H9 (cell line): Measurements from ENCODE around the gene PNMA8C. TPM values are rescaled to one million over a fixed set of nuclear protein-coding genes. Genes with fewer than 3 reads are reported as not detected.

Experiments
- DNase-seq: peaks from one replicate; pipeline ENCODE4 v3.0.0-alpha.2; 2017
- H2AFZ ChIP-seq: one replicate; pipeline ENCODE4 v1.6.1; 2013; ENCODE audit warnings: mild to moderate bottlenecking, low read length, control low read depth, moderate library complexity
- H2AK5ac ChIP-seq: 2 replicates; pipeline ENCODE4 v1.6.1; 2013; ENCODE audit warnings: low read length, control low read depth, mixed read lengths; ENCODE audit not compliant: insufficient read length
- H2BK120ac ChIP-seq: one replicate; pipeline ENCODE4 v1.6.1; 2013; ENCODE audit warnings: low read depth, mild to moderate bottlenecking, low read length, control low read depth, inconsistent platforms; ENCODE audit not compliant: poor library complexity, severe bottlenecking
- H2BK12ac ChIP-seq: 2 replicates; pipeline ENCODE4 v1.6.1; 2013; ENCODE audit warnings: low read length, control low read depth, mixed read lengths, low read depth; ENCODE audit not compliant: insufficient read length
- H2BK15ac ChIP-seq: 2 replicates; pipeline ENCODE4 v1.6.1; 2013; ENCODE audit warnings: low read depth, low read length, control low read depth
- H2BK20ac ChIP-seq: one replicate; pipeline ENCODE4 v1.6.1; 2013; ENCODE audit warnings: low read depth, mild to moderate bottlenecking, low read length, control low read depth, inconsistent platforms; ENCODE audit not compliant: poor library complexity, severe bottlenecking
- H2BK5ac ChIP-seq: 2 replicates; pipeline ENCODE4 v1.6.1; 2013; ENCODE audit warnings: low read length, control low read depth, mixed read lengths; ENCODE audit not compliant: insufficient read length
- H3K14ac ChIP-seq: 2 replicates; pipeline ENCODE4 v1.6.1; 2013; ENCODE audit warnings: low read length, control low read depth; ENCODE audit not compliant: insufficient read depth
- H3K18ac ChIP-seq: 2 replicates; pipeline ENCODE4 v1.6.1; 2013; ENCODE audit warnings: low read depth, mild to moderate bottlenecking, mixed read lengths, low read length, control low read depth; ENCODE audit not compliant: insufficient read length
- H3K23ac ChIP-seq: 2 replicates; pipeline ENCODE4 v1.6.1; 2013; ENCODE audit warnings: low read length, control low read depth, mixed read lengths, low read depth; ENCODE audit not compliant: insufficient read length
- H3K23me2 ChIP-seq: 2 replicates; pipeline ENCODE4 v1.6.1; 2013; ENCODE audit warnings: low read depth, mild to moderate bottlenecking, mixed read lengths, low read length, control low read depth; ENCODE audit not compliant: insufficient read length, poor library complexity, severe bottlenecking
- H3K27ac ChIP-seq: 2 replicates; pipeline ENCODE4 v1.5.1; 2013; ENCODE audit warnings: low read length, control low read depth, mixed read lengths, low read depth; ENCODE audit not compliant: insufficient read length
- H3K27me3 ChIP-seq: 2 replicates; pipeline ENCODE4 v1.6.1; 2013; ENCODE audit warnings: low read length, control low read depth, inconsistent platforms; ENCODE audit not compliant: insufficient read depth
- H3K4ac ChIP-seq: 2 replicates; pipeline ENCODE4 v1.6.1; 2013; ENCODE audit warnings: low read depth, mild to moderate bottlenecking, control low read depth, inconsistent platforms, low read length, moderate library complexity
- H3K4me1 ChIP-seq: 2 replicates; pipeline ENCODE4 v1.6.1; 2013; ENCODE audit warnings: low read length, control low read depth, inconsistent platforms; ENCODE audit not compliant: insufficient read depth
- H3K4me2 ChIP-seq: 2 replicates; pipeline ENCODE4 v1.6.1; 2013; ENCODE audit warnings: low read length, control low read depth, mixed read lengths; ENCODE audit not compliant: insufficient read length, insufficient read depth
- H3K56ac ChIP-seq: 2 replicates; pipeline ENCODE4 v1.6.1; 2013; ENCODE audit warnings: low read depth, mild to moderate bottlenecking, mixed read lengths, low read length, control low read depth; ENCODE audit not compliant: insufficient read length
- H3K79me1 ChIP-seq: 2 replicates; pipeline ENCODE4 v1.6.1; 2013; ENCODE audit warnings: low read depth, mild to moderate bottlenecking, moderate library complexity, low read length, control low read depth, inconsistent platforms; ENCODE audit not compliant: insufficient read depth, poor library complexity, severe bottlenecking
- H3K79me2 ChIP-seq: 2 replicates; pipeline ENCODE4 v1.6.1; 2013; ENCODE audit warnings: low read length, control low read depth, inconsistent platforms; ENCODE audit not compliant: insufficient read depth
- H3K9ac ChIP-seq: 2 replicates; pipeline ENCODE4 v1.6.1; 2013; ENCODE audit warnings: low read length, control low read depth, mixed read lengths; ENCODE audit not compliant: insufficient read length; ENCODE audit errors: extremely low read depth
- H3K9me3 ChIP-seq: one replicate; pipeline ENCODE4 v1.6.1; 2013; ENCODE audit warnings: low read depth, low read length, inconsistent platforms; ENCODE audit not compliant: control insufficient read depth
- H3T11ph ChIP-seq: one replicate; pipeline ENCODE4 v1.6.1; 2013; ENCODE audit warnings: mild to moderate bottlenecking, low read length, control low read depth, inconsistent platforms
- H4K20me1 ChIP-seq: one replicate; pipeline ENCODE4 v1.6.1; 2013; ENCODE audit not compliant: control insufficient read depth, insufficient read length, insufficient read depth
- H4K5ac ChIP-seq: 2 replicates; pipeline ENCODE4 v1.6.1; 2013; ENCODE audit warnings: low read depth, mild to moderate bottlenecking, mixed read lengths, low read length, control low read depth; ENCODE audit not compliant: insufficient read length
- H4K8ac ChIP-seq: replicated peaks from 2 replicates; pipeline ENCODE4 v1.6.1; 2013; ENCODE audit warnings: low read length, control low read depth, mixed read lengths, low read depth; ENCODE audit not compliant: insufficient read length
- H4K91ac ChIP-seq: 2 replicates; pipeline ENCODE4 v1.6.1; 2013; ENCODE audit warnings: low read depth, mild to moderate bottlenecking, moderate library complexity, mixed read lengths, low read length, control low read depth; ENCODE audit not compliant: insufficient read length
- H3K27ac Mint-ChIP-seq, 3 experiments: 2 replicates in 2 of 3; 3 replicates in 1 of 3; pipeline ENCODE4 v1.8.0; 2020 to 2021; ENCODE audit warnings: mixed read lengths in 3 of 3, mild to moderate bottlenecking in 1 of 3, moderate library complexity in 1 of 3
- H3K27me3 Mint-ChIP-seq: 2 replicates; pipeline ENCODE4 v1.8.0; 2021; ENCODE audit warnings: low read depth, mild to moderate bottlenecking, moderate library complexity, mixed read lengths
- H3K36me3 Mint-ChIP-seq, 3 experiments: 2 replicates in 2 of 3; 3 replicates in 1 of 3; pipeline ENCODE4 v1.8.0; 2020 to 2021; ENCODE audit warnings: low read depth in 3 of 3, mixed read lengths in 3 of 3; ENCODE audit not compliant: insufficient read depth in 1 of 3
- H3K4me1 Mint-ChIP-seq, 2 experiments: 2 replicates each; pipeline ENCODE4 v1.8.0; 2020; ENCODE audit warnings: mixed read lengths in 2 of 2
- H3K4me3 Mint-ChIP-seq, 2 experiments: 2 replicates in 1 of 2; 3 replicates in 1 of 2; pipeline ENCODE4 v1.8.0; 2020 to 2021; ENCODE audit warnings: mild to moderate bottlenecking in 2 of 2, mixed read lengths in 2 of 2, moderate library complexity in 1 of 2
- H3K9me3 Mint-ChIP-seq, 2 experiments: 2 replicates in 1 of 2; 3 replicates in 1 of 2; pipeline ENCODE4 v1.8.0; 2020; ENCODE audit warnings: mild to moderate bottlenecking in 2 of 2, mixed read lengths in 2 of 2, moderate library complexity in 1 of 2
- CTCF ChIP-seq: fragments of 200-600 bp; sonication (generic); conservative IDR thresholded peaks from 3 replicates; pipeline ENCODE4 v1.8.0; 2021; ENCODE audit warnings: antibody characterized with exemption, mild to moderate bottlenecking
- WGBS: extraction: QIAGEN DNeasy Blood & Tissue Kit; methylation state at CpG from one replicate; pipeline ENCODE4 v1.1.7; 2013; ENCODE audit warnings: missing lambda C conversion rate, low lambda C conversion rate, mixed read lengths; ENCODE audit not compliant: insufficient read length; ENCODE audit errors: extremely low coverage; 5-methylcytosine and 5-hydroxymethylcytosine counted together
- total RNA-seq: library from RNA; stranded (reverse); gene quantifications from 2 replicates; pipeline ENCODE4 v1.2.1, GENCODE V29; 2021

Gene PNMA8C
- total RNA-seq, 1 experiment from 2014 or later: 1.8 TPM

- Histone ChIP-seq H3K4ac (no peak overlapping the region), H3T11ph (no peak overlapping the region), H3K4me2 (no peak overlapping the region), H3K23me2 (no peaks in the 10 kb centered on the region), H2AK5ac (no peak overlapping the region), H3K23ac (no peak overlapping the region), H2BK120ac (no peak overlapping the region), H4K20me1 (no peaks in the 10 kb centered on the region), H4K8ac (no peak overlapping the region), H4K91ac (no peak overlapping the region), H3K79me2 (no peaks in the 10 kb centered on the region; the same call in 1 of the 2 replicates), H3K27me3 (no peaks in the 10 kb centered on the region), H3K27ac (no peak overlapping the region), H2BK5ac (no peak overlapping the region), H3K18ac (no peak overlapping the region), H3K56ac (no peak overlapping the region), H2BK12ac (no peak overlapping the region), H3K79me1 (no peaks in the 10 kb centered on the region), H2BK20ac (no peak overlapping the region), H4K5ac (no peak overlapping the region), H3K14ac (no peak overlapping the region), H2BK15ac (no peak overlapping the region), H3K9ac (no peak overlapping the region), H3K9me3 (no peaks in the 10 kb centered on the region), H2AFZ (no peak overlapping the region), H3K4me1 (peaks cover 3% of the 10 kb centered on the region; the same call in 1 of the 2 replicates)
- no CpG with 5 or more reads among the region's 2 CpGs for WGBS
- Mint-ChIP-seq H3K36me3 (peaks cover 45 to 76% (median 76%) of the 10 kb centered on the region in 3 experiments), H3K4me3 (no peak overlapping the region), H3K27me3 (no peaks in the 10 kb centered on the region; the same call in 1 of the 2 replicates), H3K27ac (no peak overlapping the region), H3K4me1 (peaks cover 10 to 18% of the 10 kb centered on the region in 2 experiments), H3K9me3 (no peaks in the 10 kb centered on the region)
- no peak for TF ChIP-seq CTCF
- no peak for DNase-seq
Observed at GRCh38 chr19:46378268-46378667, 50.5 kb downstream of the PNMA8C start.
